Measurements from ENCODE around the gene TBC1D17.

The TBC1D17 gene

GRCh38 chr19:49861541-49862378 is 15.7 kb upstream of the TBC1D17 start:
- DNase-seq (ENCODE audit: low read depth) = no peak

DNA sequence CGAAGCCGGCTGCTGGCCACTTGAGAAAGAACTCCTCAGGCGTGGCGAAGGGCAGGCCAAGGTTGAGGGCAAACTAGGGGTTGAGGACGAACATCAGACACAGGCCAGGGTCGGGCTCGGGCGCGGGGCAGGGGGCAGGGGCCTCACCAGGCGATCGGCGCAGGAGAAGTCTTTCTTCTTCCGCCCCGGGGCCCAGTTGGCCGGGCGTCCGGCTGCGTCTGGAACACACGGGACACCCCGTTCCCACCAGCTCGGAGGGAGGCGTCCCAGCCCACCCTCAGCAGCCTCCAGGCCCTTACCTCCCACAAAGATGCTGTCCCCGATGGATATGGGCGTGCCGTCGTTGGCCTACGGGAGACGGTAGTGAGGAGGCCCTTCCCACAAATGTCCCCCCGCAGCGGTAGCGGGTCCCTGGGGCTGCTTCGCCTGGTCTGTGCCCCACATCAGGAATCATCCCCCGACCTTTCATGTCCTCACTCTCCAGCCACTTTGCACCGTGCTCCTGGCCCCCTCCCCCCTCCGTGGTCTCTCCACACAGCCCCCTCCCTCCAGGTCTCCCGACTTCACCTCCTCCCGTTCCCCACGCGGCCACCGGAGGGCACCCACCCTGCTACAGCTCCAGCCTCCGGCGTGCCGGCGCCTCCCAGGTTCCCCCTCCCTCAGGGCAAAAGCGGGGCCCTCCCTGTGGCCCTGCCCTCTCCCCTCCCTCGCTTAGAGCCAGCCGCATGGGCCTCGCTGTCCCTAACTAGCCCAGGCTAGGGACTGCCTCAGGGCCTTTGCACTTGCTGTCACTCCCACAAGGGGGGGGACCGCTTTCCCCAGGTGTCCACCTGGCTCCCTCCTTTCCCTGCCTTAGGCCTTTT is 14.9 kb upstream of the TBC1D17 start:
- no peak for DNase-seq (ENCODE audit: low read depth)

DNA sequence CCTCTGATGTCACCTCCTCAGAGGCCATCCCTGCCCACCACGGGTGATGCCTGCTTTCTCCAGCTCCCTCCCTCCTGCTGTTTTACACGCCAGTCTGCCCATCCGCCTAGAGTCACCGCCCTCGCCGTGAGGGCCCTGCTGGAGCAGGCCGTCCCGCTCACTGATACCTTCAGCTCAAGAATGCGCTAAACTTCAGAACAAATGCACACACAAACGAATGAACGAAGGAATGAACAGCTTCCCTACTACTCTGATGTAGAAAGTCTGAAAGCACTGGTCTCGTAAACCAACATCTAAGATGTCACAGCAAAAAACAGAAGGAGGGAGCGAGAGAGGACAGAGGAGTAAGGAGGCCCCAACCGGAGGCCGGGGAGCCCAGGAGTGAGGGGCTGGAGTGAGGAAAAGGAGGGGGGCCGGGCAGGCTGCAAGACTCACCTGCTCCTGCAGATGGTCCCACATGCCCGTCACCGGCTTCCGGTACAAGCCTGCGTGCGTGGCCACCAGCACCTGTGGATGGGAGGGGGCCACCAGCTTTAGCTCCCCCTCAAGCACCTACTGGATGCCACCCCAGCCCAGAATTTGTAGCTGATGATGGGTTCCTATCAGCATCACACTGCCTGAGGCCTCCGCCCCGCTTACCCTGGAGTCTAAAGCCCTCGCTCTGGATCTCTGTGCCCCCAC is 14.1 kb upstream of the TBC1D17 start:
- no peak for DNase-seq (ENCODE audit: low read depth)

GRCh38 chr19:49863935-49864320 is 13.6 kb upstream of the TBC1D17 start:
- DNase-seq (ENCODE audit: low read depth) = no peak

GRCh38 chr19:49864890-49865289 is 12.6 kb upstream of the TBC1D17 start:
- DNase-seq (ENCODE audit: low read depth) = no peak

GRCh38 chr19:49866933-49867782 is 10.3 kb upstream of the TBC1D17 start, which contains the start of gene PNKP:
PNKP (minus strand) TSS chr19:49867576; CDS start chr19:49867204, 372 bp downstream.
- peak; percentile 78 for DNase-seq (ENCODE audit: low read depth)

- DNase-seq (ENCODE audit: low read depth) = no peak
Observed at GRCh38 chr19:49869009-49869483, 8.5 kb upstream of the TBC1D17 start.

DNA sequence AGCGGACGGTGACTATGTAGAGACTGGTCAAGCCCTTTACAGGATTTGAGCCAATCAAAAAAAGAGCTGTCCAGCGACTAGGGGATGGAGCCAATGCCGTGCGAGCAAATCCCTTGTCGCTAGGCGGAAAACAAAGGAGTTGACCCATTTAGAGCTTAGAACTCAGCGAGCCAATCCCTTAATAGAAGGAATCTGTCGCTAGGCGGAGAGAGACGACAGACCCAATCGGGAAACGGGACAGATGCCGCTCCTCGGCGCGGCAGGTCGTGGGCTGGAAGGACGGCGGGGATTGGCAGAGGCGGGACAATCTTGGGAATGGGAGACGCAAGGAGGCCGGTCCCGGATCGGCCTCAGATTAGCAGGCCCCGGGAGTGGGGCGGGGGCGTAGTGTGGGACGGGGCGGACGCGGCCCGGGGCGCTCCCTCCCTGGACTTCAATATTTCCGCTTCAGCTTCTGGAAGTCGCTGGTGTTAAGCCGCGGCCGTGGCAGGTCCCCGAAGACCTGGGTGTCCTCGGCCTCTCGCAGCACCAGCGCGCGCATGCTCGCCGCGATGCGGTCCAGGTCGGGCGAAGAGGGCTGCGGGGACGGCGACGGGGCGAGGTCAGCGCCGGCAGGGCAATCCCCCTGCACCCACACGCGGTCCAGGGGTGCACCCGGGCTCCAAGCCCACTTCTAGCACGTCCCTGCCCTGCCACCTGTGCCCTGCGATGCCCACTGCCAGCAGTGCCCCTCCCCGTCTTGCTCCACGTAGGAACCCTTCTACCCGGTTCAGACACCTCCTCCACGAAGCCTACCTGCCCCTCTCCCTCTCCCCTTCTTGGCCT is 7.8 kb upstream of the TBC1D17 start:
- DNase-seq (ENCODE audit: low read depth) = peak; percentile 81

- no peak for DNase-seq (ENCODE audit: low read depth)
Observed at GRCh38 chr19:49870309-49870901, 7.1 kb upstream of the TBC1D17 start.

GRCh38 chr19:49871349-49871985 is 6.0 kb upstream of the TBC1D17 start:
- no peak for DNase-seq (ENCODE audit: low read depth)

DNA sequence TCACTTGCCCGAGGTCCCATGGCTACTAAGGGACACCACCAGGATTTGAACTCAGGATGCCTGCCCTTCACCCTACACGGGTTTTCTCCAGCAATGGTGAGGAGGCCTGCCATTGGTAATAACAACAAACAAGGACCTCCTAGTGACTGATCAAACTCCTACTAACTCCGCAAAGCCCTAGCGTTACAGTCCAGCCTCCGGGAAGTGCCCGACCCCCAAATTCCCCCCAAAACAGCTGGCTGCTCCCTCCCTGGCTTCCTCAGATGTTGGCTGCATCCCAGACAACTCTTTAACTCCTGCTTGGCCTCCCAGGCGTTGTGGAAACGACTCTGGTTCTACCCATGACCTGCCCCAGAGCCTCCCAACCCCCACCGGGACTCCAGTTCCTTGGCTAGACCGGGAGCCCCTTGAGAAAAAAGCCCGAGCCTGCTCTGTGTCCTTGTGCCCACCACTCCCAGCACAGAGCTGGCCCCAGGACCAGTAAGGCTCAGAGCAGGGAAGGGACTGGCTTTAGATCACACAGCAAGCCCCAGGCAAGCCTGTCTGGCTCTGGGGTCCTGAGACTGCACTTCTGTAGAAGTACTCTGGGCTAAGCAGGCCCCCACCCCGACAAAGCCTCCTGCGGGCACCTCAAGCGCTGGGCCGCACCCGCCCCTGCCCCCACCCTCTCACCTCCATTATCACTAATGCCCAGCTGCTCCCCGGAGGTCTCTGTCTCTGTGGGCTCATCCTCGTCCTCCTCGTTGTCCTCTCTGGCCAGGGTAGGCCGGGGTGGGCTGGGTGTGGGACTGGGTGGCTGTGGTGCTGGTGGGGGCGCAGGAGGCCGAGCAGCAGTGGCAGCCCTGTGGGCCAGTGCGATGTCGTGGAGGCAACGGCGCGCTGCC is 5.0 kb upstream of the TBC1D17 start:
- DNase-seq (ENCODE audit: low read depth) = no peak

DNA sequence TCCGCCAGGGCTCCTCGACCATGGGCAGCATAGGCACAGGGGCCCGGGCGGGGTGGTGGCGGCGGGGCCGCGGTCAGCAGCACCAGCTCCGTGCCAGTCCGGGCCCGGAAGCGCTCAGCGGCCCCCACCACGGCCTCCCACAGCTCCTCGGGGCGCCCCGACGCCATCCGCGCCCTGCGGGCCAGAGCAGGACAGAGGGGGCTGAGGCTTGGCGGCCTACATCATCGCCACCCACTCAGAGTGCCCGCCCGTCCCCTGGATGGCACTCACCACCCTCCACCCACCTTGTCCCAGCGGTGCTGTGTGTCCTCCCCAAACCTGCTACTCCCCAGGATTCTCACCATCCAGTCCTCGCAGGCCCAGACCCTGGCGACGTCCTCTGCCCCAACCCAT is 4.4 kb upstream of the TBC1D17 start:
- no peak for DNase-seq (ENCODE audit: low read depth)

GRCh38 chr19:49873834-49874233 is 3.7 kb upstream of the TBC1D17 start:
- DNase-seq (ENCODE audit: low read depth) = no peak

DNA sequence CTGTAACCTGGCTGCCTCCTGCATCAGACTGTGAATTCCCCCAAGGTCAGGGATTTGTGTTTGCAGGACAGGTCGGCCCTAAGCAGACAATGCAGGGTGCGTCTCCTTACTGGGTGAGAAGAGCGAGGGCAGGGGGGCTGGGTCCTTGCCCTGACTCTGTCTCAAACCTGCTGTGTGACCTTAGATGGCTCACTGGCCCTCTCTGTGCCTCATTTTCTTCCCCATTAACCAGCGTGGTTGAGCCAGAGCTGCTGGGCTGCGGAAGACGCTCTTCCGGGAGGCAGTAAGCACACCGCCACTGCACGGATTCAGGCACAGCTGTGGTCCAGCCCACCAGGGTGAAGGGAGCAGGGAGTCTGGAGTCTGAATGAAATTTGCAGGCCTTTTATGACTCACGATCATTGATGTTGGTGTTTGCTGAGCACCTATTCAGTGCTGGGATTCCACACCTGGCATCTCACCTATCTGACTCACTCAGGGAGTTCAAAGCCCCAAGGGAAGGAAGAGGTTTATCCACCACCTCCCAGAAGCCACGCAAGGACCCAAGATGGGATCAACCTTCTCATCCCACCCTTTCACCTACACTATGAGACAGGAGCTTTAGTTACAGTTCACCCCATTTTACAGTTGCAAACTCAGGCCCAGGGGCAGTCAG is 2.9 kb upstream of the TBC1D17 start:
- DNase-seq (ENCODE audit: low read depth) = no peak

GRCh38 chr19:49875177-49875576 is 2.3 kb upstream of the TBC1D17 start:
- DNase-seq (ENCODE audit: low read depth) = no peak

DNA sequence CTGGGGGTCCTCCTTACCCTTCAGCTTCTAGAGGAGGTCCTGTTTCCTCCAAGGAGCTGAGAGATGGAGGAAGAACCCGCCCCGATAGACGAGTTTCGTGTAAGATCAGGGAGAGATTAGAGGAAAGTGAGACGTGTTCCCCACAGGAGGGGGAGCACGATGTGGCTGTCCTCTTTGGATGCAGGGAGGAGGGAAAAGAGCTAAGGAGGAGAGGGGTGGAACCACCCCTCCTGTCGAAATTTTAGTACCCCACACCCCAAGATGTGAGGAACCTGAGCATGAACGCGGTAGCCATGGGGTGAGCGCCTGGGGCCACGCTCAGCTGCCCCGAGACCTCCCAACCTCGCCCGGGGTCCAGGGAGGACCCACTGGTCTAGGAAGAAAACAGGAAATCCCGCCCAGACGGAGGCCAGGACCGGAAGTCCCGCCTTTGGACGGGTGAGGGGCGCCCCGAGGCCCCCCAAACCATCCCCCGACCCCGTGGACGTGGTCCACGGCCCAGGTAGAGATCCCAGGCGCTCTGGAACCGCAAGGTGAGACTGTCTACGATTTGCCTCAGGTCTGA is 1.6 kb upstream of the TBC1D17 start:
- DNase-seq (ENCODE audit: low read depth) = peak; percentile 41

DNA sequence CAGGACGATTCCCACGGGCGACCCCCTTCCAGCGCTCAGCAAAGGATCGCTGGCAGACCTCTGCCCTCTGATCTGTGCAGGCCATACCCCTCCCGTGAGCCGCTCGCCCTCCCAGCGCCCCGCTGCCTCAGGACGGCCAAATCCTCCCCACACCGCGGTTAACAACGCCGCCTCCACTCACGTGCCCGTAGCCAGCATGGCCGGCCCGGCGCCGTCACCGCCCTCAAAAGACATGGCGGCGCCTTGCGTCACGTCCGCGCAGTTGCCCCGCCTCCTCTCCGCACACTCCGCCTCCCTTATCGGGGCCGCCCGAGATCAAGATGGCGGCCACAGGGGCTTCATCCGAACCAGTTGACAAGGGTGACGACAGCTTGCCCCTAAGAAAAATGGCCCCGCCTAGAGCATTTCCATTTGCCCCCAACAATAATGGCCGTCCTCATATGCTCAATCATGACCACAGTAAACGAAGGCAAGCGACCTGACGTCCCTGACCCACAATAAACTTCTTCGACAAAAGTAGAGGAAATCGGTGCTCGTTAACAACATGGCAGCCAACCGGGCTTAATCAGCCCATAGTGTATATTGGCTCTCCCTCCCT is 981 bp upstream of the TBC1D17 start:
- peak; percentile 96 for DNase-seq (ENCODE audit: low read depth)

Measured in activated T-helper 1 cell treated with Interleukin-2 at 50 U/mL for 16 hours (primary cell).